GM12873 (cell line): ENCODE results near the gene CERS3.

Source experiments
- CTCF ChIP-seq: IDR thresholded peaks from 2 replicates; pipeline ENCODE4 v1.5.1; 2012; ENCODE audit warnings: low read depth, mild to moderate bottlenecking, moderate library complexity, low read length, control low read depth; ENCODE audit not compliant: insufficient read depth; ENCODE audit errors: missing control alignments

The CERS3 gene

GRCh38 chr15:100566850-100567628, 38.3 kb upstream of the CERS3 start:
- no peak for TF ChIP-seq CTCF

- no peak for TF ChIP-seq CTCF
Observed at GRCh38 chr15:100565591-100565990, 36.8 kb upstream of the CERS3 start.

- no peak for TF ChIP-seq CTCF
Observed at GRCh38 chr15:100560323-100560722, 31.6 kb upstream of the CERS3 start.

- no peak for TF ChIP-seq CTCF
Observed at GRCh38 chr15:100559330-100559729, 30.6 kb upstream of the CERS3 start.

GRCh38 chr15:100558771-100559254, 30.1 kb upstream of the CERS3 start:
- no peak for TF ChIP-seq CTCF

GRCh38 chr15:100553468-100553867, 24.7 kb upstream of the CERS3 start:
- no peak for TF ChIP-seq CTCF

GRCh38 chr15:100547961-100548360, 19.2 kb upstream of the CERS3 start:
- TF ChIP-seq CTCF: no peak
